Lower leg skin (tissue), 4 donors: ENCODE data around the gene FAM221B. TPM values are rescaled to one million over a fixed set of nuclear protein-coding genes. Genes with fewer than 3 reads are reported as not detected.

ENCODE experiments used
- DNase-seq, 2 donors: peaks; one replicate each; pipeline ENCODE4 v3.0.0-alpha.2; 2019; ENCODE audit warnings: low spot score in 2 of 2
- H3K4me3 ChIP-seq: fragments of 200-600 bp; sonication (generic); 2 replicates; pipeline ENCODE4 v1.5.1; 2017; ENCODE audit warnings: mild to moderate bottlenecking, low read depth; ENCODE audit not compliant: poor library complexity, severe bottlenecking
- CTCF ChIP-seq, 3 donors: fragments of 450-650 bp; IDR thresholded peaks; one replicate each; pipeline ENCODE4 v1.5.1; 2016; ENCODE audit warnings: antibody characterized with exemption in 3 of 3, mild to moderate bottlenecking in 3 of 3, moderate library complexity in 2 of 3
- POLR2A ChIP-seq, 2 donors: fragments of 450-650 bp; IDR thresholded peaks; one replicate each; pipeline ENCODE4 v1.6.1; 2016 to 2017; ENCODE audit warnings: antibody characterized with exemption in 2 of 2, mild to moderate bottlenecking in 1 of 2, moderate library complexity in 1 of 2
- WGBS, 2 donors: methylation state at CpG; one replicate each; pipeline ENCODE4 v1.1.5; 2018; 5-methylcytosine and 5-hydroxymethylcytosine counted together
- intact Hi-C: fragments of 100-400 bp; cut with DNase I; formaldehyde crosslinking; loops from one replicate; pipeline ENCODE4 v1.15.0; 2023; ENCODE audit warnings: low total_unique reads
- total RNA-seq, 4 donors: library from RNA; depleted of rRNA; stranded (reverse); fragments of >200 nt; gene quantifications; one replicate each; pipeline ENCODE4 v1.1.0, GENCODE V29; 2016

FAM221B gene
- total RNA-seq, 4 donors from 2014 or later, result not detected

- H3K4me3 ChIP-seq, result no peak overlapping the region
- no peak for TF ChIP-seq CTCF (IDR thresholded peaks at IDR 0.05)
- no peak for TF ChIP-seq POLR2A (IDR thresholded peaks at IDR 0.05)
- WGBS, 2 donors, result 79 to 89% methylated on average over 2 of the region's 2 CpGs
- intact Hi-C loops, result no loop called here
- no peak for DNase-seq
Observed at GRCh38 chr9:35766997-35767396, 61.5 kb downstream of the FAM221B start.

Other genes starting within 250 kb of the FAM221B start
- 10 to 100 TPM; 20.8 to 43.5 (median 33.0) TPM for gene TESK1, start 223.5 kb downstream of the FAM221B start, total RNA-seq
- gene CD72, start 210.3 kb downstream of the FAM221B start, total RNA-seq, result 1 to 10 TPM; 1.2 to 5.6 (median 2.0) TPM
- not detected for gene SIT1, start 177.8 kb downstream of the FAM221B start, total RNA-seq
- gene RMRP, start 170.7 kb downstream of the FAM221B start, total RNA-seq, result over 10,000 TPM in 1 of 4 donors, 1,000 to 10,000 TPM in 3; 1,358 to 15,269 (median 4,926) TPM
- 10 to 100 TPM; 15.1 to 30.5 (median 21.2) TPM for gene CCDC107, start 170.4 kb downstream of the FAM221B start, total RNA-seq
- 1 to 10 TPM in 2 of 4 donors, under 1 TPM in 2; 0.32 to 7.6 (median 0.86) TPM for gene ARHGEF39, start 163.5 kb downstream of the FAM221B start, total RNA-seq
- 10 to 100 TPM in 1 of 4 donors, 1 to 10 TPM in 2, under 1 TPM in 1; 0.25 to 22.2 (median 4.2) TPM for gene CA9, start 154.8 kb downstream of the FAM221B start, total RNA-seq
- gene TPM2, start 138.8 kb downstream of the FAM221B start, total RNA-seq, result 100 to 1,000 TPM in 1 of 4 donors, 10 to 100 TPM in 3; 36.3 to 190 (median 68.6) TPM
- gene TLN1, start 96.5 kb downstream of the FAM221B start, total RNA-seq, result 100 to 1,000 TPM; 101 to 176 (median 155) TPM
- 10 to 100 TPM; 18.2 to 26.6 (median 20.5) TPM for gene CREB3, start 96.1 kb downstream of the FAM221B start, total RNA-seq
- gene GBA2, start 79.5 kb downstream of the FAM221B start, total RNA-seq, result 10 to 100 TPM; 53.7 to 83.3 (median 65.0) TPM
- 10 to 100 TPM; 17.1 to 26.4 (median 22.1) TPM for gene RGP1, start 79.4 kb downstream of the FAM221B start, total RNA-seq
- gene MSMP, start 74.5 kb downstream of the FAM221B start, total RNA-seq, result 1 to 10 TPM in 1 of 4 donors, under 1 TPM in 1, not detected in 2; 0.55 to 2.8 TPM
- gene NPR2, start 37.1 kb downstream of the FAM221B start, total RNA-seq, result 10 to 100 TPM; 12.2 to 20.4 (median 18.8) TPM
- under 1 TPM in 2 of 4 donors, not detected in 2; 0.29 to 0.42 TPM for gene SPAG8, start 16.5 kb downstream of the FAM221B start, total RNA-seq
- 10 to 100 TPM; 17.8 to 27.9 (median 19.9) TPM for gene HINT2, start 13.7 kb downstream of the FAM221B start, total RNA-seq
- 1 to 10 TPM; 2.2 to 8.4 (median 5.4) TPM for gene TMEM8B, start 496 bp upstream of the FAM221B start, total RNA-seq
- not detected for gene OR13J1, start 41.7 kb upstream of the FAM221B start, total RNA-seq
- gene HRCT1, start 77.5 kb upstream of the FAM221B start, total RNA-seq, result 1 to 10 TPM; 1.1 to 5.7 (median 3.9) TPM
- gene SPAAR, start 80.8 kb upstream of the FAM221B start, total RNA-seq, result 1 to 10 TPM in 2 of 4 donors, under 1 TPM in 2; 0.66 to 1.5 (median 0.95) TPM
- gene OR2S2, start 129.4 kb upstream of the FAM221B start, total RNA-seq, result not detected
- 1 to 10 TPM; 2.1 to 9.7 (median 3.7) TPM for gene RECK, start 208.2 kb upstream of the FAM221B start, total RNA-seq